SK-N-MC (cell line): ENCODE results near the gene MAP3K20.

ENCODE experiments used
- EZH2 ChIP-seq: fragments of 200-600 bp; sonication (generic); IDR thresholded peaks from one replicate; pipeline ENCODE4 v1.6.1; 2017; ENCODE audit warnings: antibody characterized with exemption
- FOXP2 ChIP-seq: optimal IDR thresholded peaks from 2 replicates; pipeline ENCODE3; 2011; ENCODE audit warnings: mild to moderate bottlenecking, moderate library complexity; ENCODE audit not compliant: insufficient read depth; ENCODE audit errors: extremely low read length, control extremely low read depth
- POLR2AphosphoS5 ChIP-seq: IDR thresholded peaks from 2 replicates; pipeline ENCODE4 v1.6.1; 2012; ENCODE audit warnings: mild to moderate bottlenecking, low read depth, low read length, borderline replicate concordance

DNA sequence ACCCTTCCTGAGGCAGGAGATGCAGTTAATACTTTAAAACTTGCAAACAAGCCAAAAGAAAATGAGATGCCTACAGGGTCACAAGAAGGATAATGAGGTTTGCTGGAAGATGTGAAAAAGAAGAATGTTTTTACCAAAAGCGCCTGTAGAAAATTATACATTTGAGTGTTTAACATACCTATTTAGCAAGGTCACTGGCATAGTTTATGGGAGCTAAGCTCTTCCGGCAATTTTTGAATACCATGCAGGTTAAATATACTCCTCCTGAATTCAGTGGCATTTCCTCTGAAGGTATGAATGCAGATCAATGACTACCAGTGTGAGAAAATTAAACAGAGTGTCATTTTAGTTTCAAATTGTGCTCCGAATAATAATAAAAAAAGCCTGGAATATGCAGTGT lies 21.2 kb upstream of the MAP3K20 start:
- TF ChIP-seq POLR2AphosphoS5: no peak
- TF ChIP-seq EZH2: no peak
- TF ChIP-seq FOXP2: no peak
